GM12892 (cell line): ENCODE data around the gene DNAH10.

Source experiments
- DNase-seq: peaks from one replicate; pipeline ENCODE4 v3.0.0; 2011; ENCODE audit not compliant: insufficient read length
- FAIRE-seq: peaks from 2 replicates; lab custom pipeline; 2011; peaks lifted over from hg19 to GRCh38; lab: Jason Lieb, UNC
- POLR2A ChIP-seq: IDR thresholded peaks from 2 replicates; pipeline ENCODE4 v1.6.1; 2011; ENCODE audit warnings: low read depth, low read length, control low read depth
- POLR2AphosphoS5 ChIP-seq: IDR thresholded peaks from 2 replicates; pipeline ENCODE4 v1.6.1; 2011; ENCODE audit warnings: low read depth, low read length, control low read depth
- TAF1 ChIP-seq: IDR thresholded peaks from 2 replicates; pipeline ENCODE4 v1.6.1; 2011; ENCODE audit warnings: low read depth, mild to moderate bottlenecking, control low read depth, low read length, borderline replicate concordance

Gene DNAH10

DNA sequence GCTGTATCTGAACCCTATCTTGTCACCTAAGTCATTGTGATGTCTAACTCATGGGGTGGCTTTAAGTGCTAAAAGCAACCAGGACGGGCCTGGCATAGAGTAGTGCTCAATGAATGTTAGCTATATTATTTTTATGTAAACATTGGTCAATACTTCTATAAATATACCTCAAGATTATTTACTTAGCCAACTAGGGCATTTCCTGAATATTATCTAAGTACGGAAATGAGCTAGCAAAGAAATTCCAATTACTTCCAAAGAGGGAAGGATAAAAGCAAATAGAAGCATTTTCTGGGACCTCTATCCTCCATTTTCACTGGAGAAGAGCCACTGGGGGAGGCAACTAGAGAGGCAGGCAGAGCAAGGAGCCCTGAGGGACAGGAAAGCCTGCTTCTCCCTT is 189.9 kb downstream of the DNAH10 start:
- DNase-seq (no peak), FAIRE-seq (no peak)

DNA sequence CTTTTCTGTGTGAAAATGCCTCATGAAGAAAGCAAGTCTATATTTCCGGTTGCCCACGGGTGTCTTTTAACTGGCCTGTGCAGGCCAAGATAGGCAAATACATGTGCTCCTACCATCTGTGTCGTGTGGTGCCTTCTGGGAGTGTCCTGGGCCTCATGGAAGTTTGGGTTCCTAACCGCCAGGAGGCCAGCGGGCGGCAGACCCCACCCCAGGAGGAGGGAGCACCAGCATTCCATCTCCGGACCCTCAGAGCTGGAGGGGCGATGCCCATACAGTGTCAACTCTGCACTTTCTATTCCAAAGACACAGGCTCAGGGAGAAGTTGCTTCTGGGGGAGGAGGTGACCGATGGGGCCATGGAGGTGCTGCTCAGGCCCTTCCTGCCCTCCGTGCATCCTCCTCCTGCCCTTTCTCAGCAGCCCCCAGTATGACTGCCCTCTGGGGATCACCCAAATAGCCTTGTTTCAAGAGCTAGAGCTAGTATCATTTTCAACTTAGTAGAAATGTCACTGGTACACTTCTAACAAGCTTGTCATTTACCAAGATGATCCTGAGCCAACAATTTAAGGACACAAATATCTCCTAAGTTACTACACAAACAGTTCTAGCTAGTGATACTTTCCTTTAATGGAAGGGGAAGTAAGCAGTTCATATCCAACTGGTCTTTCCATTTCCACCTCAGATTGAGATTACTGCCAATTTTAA is 192.7 kb downstream of the DNAH10 start:
- FAIRE-seq (no peak), DNase-seq (no peak)
- TF ChIP-seq TAF1, result no peak
- no peak for TF ChIP-seq POLR2AphosphoS5
- TF ChIP-seq POLR2A, result no peak

More for the DNA sequence above, 189.9 kb downstream of the DNAH10 start:
- no peak for TF ChIP-seq POLR2A
- no peak for TF ChIP-seq TAF1
- no peak for TF ChIP-seq POLR2AphosphoS5

DNA sequence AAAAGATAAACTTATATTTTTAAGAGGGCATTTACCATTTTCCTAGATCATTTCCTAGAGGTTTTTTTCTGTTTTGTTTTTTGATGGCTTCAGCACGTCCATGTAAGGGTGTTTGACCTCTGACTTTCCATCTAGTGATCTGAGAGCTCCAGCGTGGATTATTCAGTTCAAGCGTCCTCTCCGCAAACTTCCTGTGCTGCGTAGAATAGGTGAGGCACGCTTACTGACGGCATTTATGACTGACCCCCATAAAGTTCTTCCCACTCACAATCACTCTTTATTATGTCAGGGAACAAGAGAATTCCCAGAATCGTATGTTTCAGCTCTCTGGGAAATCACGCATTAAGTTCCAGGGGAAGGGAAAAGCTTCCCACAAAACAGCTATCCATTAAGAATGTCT is 194.1 kb downstream of the DNAH10 start:
- DNase-seq (no peak), FAIRE-seq (no peak)
- TF ChIP-seq TAF1, result no peak
- no peak for TF ChIP-seq POLR2AphosphoS5
- no peak for TF ChIP-seq POLR2A

DNA sequence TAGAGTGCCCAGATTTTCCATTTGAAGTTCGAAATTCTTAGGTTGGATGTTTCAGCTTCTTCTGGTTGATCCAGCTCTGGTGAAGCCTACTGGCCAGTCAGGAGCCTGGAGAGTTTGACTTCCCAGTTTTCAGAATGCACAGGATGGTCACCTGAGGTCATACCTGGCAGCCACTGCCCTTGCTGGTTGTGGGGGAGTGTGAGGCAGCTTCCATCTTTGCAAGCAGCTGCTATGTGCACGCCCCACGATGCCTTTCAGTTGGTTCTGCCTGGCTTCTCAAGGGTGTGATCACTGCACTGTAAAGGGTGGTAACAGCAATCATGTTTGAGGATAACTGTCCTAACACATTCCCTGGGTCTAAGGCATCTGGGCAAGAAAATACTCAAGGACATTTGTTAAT is 195.1 kb downstream of the DNAH10 start:
- DNase-seq, result no peak
- no peak for FAIRE-seq
- TF ChIP-seq TAF1 (no peak), POLR2AphosphoS5 (no peak), POLR2A (no peak)

DNA sequence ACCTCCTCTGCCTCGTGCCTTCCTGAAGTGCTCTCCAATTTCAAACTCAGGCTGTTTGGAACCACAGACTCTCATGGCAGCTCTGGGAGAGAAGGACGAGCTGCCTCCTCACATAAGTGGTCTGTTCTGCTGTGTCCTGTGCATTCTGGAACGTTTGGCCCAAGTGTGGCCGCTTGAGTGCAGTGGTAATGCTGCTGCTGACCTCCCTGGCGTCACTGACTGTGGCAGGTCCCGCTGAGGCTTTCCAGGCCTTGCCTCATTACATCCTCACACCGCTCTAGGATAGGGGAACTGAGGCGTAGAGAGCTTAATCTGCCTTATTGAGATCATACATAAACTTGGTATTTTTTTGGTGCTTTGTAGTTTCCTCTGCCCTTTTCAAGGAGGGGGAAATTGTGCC is 196.4 kb downstream of the DNAH10 start:
- FAIRE-seq, result no peak
- no peak for TF ChIP-seq POLR2A
- TF ChIP-seq TAF1, result no peak
- TF ChIP-seq POLR2AphosphoS5, result no peak

DNA sequence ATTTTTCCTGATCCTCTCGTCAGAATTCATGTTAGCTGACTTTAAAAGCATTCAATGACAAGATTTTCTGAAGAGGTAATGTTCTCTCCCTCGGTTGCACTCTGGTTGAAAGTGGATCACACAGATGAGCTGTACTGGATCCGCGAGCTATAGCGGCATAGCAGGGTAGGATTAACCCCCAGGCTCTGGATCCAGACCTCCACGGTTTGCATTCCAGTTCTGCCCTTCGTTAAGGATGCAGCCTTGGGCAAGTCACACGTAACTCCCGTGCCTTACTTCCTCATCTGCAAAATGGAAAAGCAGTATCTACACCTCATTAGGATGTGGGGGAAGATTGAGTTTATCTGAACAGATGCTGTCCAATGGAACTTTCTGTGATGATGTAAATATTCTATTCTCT is 196.8 kb downstream of the DNAH10 start:
- TF ChIP-seq POLR2AphosphoS5 (no peak), POLR2A (no peak), TAF1 (no peak)
- DNase-seq (no peak), FAIRE-seq (no peak)

More for the DNA sequence above, 196.4 kb downstream of the DNAH10 start:
- DNase-seq, result no peak

DNA sequence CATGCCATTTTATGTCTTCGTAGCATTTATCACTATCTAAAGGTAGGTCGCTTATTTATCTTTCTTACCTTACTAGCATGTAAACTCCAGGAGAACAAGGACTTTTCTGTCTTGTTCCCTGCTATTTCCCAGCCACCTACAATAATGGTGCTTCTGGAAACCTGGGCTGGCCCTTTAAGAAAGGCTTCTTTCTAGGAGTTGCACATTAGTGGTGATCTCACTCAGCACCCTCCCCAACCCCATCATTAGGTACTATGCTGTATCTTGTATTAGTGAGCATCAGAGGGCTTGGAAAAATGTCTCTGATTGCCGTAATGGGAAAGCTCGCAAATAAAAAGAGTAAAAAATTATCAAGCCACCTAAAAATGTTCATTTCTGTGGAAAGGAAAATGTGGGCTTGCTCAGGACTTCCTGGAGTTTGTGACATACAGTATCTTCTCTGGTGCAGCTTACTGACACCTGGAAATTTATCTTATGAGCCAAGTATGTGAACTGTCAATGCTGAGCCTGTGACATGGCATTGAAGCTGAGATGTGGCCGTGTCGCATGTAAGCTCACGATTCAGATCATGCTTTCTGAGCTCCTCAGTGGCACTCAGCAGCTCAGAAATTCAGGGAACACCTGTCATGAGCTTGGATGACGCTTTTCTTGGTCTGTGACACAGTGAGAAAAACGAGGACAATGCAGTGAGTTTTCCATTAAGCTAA is 198.1 kb downstream of the DNAH10 start:
- TF ChIP-seq POLR2A (no peak), TAF1 (no peak), POLR2AphosphoS5 (no peak)
- FAIRE-seq (no peak), DNase-seq (no peak)

DNA sequence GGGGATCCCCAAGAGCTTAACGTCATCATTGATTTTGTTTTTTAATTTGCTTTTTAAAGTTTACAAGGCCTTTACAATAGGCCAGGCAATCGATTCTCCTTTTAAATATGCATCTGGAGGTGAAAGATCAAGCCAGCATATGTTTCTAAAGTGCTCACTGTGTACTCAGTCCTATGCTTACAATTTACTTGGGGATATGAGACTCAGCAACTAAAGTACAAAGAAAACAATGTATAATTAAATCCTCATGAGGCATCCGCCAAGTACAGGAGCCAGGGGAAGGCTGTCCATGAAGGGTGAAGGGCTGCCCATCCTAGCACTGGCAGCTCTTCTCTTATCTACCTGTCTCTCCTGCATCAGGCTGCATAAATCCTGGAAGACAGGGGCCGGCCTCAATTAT is 198.8 kb downstream of the DNAH10 start:
- TF ChIP-seq POLR2AphosphoS5, result no peak
- TF ChIP-seq POLR2A, result no peak
- TF ChIP-seq TAF1, result no peak
- FAIRE-seq, result no peak

DNA sequence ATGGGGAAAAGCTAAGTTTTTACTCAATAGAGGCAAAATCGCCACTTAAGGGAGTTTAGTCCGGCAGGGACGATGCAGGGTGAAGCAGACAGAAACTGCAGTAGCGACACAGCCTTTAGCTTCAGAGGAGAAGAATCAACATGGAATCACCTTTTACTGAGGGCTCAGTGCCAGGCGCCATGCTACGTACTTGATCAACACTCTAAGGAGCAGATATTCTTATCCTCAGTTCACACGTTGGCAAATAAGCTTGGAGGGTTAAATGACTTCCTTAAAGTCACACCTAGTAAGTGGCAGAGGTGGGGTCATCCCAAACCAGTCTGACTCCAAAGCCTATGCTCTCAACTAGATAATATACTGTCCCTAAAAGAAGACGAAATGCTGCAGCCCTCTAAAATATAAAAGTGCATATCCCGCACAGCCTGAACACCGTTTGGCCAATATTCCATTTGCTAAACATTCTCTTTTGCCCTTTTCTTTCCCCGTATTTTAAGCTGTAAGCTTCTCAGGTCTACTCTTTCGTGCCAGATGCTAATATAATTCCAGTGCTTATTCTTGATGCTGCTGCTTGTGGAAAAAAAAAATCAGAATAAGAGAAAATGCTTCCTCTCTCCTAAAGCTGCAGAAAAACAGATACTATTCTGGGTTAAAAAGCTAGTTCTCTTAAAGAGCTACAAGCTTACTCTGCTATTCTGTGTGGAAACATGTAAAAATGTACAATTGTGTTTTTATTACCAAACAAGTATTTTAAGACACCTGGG is 199.7 kb downstream of the DNAH10 start:
- DNase-seq (no peak), FAIRE-seq (no peak)
- TF ChIP-seq POLR2A, result no peak
- TF ChIP-seq TAF1, result no peak
- no peak for TF ChIP-seq POLR2AphosphoS5

More for the DNA sequence above, 198.8 kb downstream of the DNAH10 start:
- DNase-seq, result no peak

DNA sequence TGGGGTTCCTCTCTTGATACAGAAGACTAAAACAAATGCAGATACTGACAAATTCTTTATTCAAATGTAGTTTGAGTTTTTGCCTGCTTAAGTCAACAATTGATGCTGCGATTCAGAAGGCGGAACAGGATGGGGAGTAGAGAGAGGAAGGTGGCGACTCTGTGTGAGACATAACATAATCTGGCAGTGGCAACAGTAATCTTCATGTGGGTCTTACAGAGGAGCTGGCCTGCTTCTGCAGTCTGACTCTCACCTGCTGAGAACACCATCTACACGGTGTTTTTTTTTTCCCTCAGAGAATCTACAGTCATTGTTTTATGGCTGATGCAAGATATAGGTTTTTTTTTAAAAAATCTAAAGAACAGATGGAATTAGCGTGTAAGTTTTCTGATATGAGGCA is 200.4 kb downstream of the DNAH10 start:
- DNase-seq, result no peak
- FAIRE-seq, result no peak
- TF ChIP-seq POLR2A (no peak), POLR2AphosphoS5 (no peak), TAF1 (no peak)

DNA sequence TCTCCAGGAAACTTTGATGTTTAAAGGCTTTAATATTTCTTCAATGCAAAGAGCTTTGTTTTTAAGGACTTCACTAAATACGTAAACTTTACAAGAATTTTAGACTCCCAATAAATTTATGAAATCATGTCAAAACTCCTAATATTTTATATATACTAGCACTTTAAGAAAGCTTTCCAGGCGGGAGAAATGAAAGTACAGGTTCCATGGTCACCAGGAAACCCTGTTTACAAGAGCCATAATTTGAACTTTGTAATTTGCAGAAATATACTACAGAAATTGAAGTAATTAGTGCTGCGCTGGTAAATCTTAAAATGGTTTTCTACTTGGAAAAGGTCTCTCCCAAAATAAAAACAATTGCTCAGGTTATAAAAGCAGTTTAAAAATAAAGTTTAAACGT is 201.7 kb downstream of the DNAH10 start:
- no peak for DNase-seq
- no peak for FAIRE-seq
- no peak for TF ChIP-seq POLR2AphosphoS5
- no peak for TF ChIP-seq TAF1

DNA sequence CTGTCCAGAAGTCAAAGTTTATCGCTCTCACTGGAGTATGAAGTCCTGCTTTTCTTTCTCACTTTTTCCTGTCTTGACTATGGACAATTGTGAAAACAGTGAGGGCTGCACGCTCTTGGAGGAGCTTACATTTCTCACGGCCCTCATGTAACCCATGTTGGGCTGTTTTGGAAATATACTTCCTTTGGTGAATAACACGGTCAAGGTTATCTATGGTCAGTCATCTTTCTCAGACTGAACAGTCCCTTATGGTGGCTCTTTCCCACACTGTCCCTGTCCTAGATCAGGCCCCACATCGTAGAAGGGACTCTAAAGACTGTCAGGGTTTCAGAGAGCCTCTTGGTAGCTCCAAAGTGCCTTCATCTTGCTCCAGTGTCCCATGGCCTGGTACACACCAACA is 203.3 kb downstream of the DNAH10 start:
- DNase-seq (no peak), FAIRE-seq (no peak)
- TF ChIP-seq POLR2A (no peak), TAF1 (no peak), POLR2AphosphoS5 (no peak)
